Activated CD4-positive, alpha-beta T cell treated with anti-CD3 and anti-CD28 coated beads, Interleukin-10, Interleukin-2, amounts not matched to agents 100 ng/mL and 50 ng/mL, durations not matched to agents 16 hours and 8 hours (primary cell): ENCODE results near the gene PDE5A.
"Not testable (repeated sequence)": the region's sequence is repeated elsewhere in the genome, so short reads cannot be mapped to it uniquely, and the experiment has no call there.

Experiments
- DNase-seq: peaks from one replicate; pipeline ENCODE4 v3.0.0-alpha.2; 2020

Gene PDE5A

GRCh38 chr4:119628281-119629141, at the start of gene PDE5A:
PDE5A (minus strand) TSS chr4:119628804; CDS start chr4:119628671, 133 bp downstream.
- DNase-seq, result peak; percentile 83

GRCh38 chr4:119676101-119676500, 47.5 kb upstream of the PDE5A start:
- DNase-seq, result no peak

- DNase-seq, result no peak
These were observed 46.8 kb upstream of the PDE5A start for GRCh38 chr4:119675391-119675790.

- no peak for DNase-seq
These were observed 44.3 kb upstream of the PDE5A start for GRCh38 chr4:119672938-119673337.

- DNase-seq, result no peak
These were observed 43.5 kb upstream of the PDE5A start for GRCh38 chr4:119672086-119672485.

GRCh38 chr4:119671205-119671604, 42.6 kb upstream of the PDE5A start:
- DNase-seq, result no peak

- no peak for DNase-seq
These were observed 39.2 kb upstream of the PDE5A start for GRCh38 chr4:119667802-119668201.

- no peak for DNase-seq
These were observed 38.1 kb upstream of the PDE5A start for GRCh38 chr4:119666653-119667091.

GRCh38 chr4:119665752-119666151, 37.1 kb upstream of the PDE5A start:
- no peak for DNase-seq

- no peak for DNase-seq
These were observed 35.7 kb upstream of the PDE5A start for GRCh38 chr4:119664168-119664907.

GRCh38 chr4:119663160-119663788, 34.7 kb upstream of the PDE5A start:
- DNase-seq, result no peak

GRCh38 chr4:119662612-119663011, 34.0 kb upstream of the PDE5A start:
- not testable (repeated sequence) for DNase-seq

- no peak for DNase-seq
These were observed 32.6 kb upstream of the PDE5A start for GRCh38 chr4:119661231-119661630.

- DNase-seq, result no peak
These were observed 31.0 kb upstream of the PDE5A start for GRCh38 chr4:119659576-119659975.

GRCh38 chr4:119657111-119657611, 28.6 kb upstream of the PDE5A start:
- no peak for DNase-seq

- no peak for DNase-seq
These were observed 27.7 kb upstream of the PDE5A start for GRCh38 chr4:119656342-119656741.

GRCh38 chr4:119655111-119655837, 26.7 kb upstream of the PDE5A start:
- DNase-seq, result no peak

GRCh38 chr4:119653990-119654389, 25.4 kb upstream of the PDE5A start:
- DNase-seq, result no peak

- DNase-seq, result no peak
These were observed 24.4 kb upstream of the PDE5A start for GRCh38 chr4:119652998-119653397.

GRCh38 chr4:119648398-119648797, 19.8 kb upstream of the PDE5A start:
- no peak for DNase-seq

- DNase-seq, result no peak
These were observed 19.0 kb upstream of the PDE5A start for GRCh38 chr4:119647558-119647957.

GRCh38 chr4:119646347-119647071, 17.9 kb upstream of the PDE5A start:
- DNase-seq, result no peak
